Heart left ventricle (tissue), 13 donors: ENCODE measurements around the gene TMEM138.

Source experiments
- POLR2A ChIP-seq, 2 donors: fragments of 450-650 bp; IDR thresholded peaks; one replicate each; pipeline ENCODE4 v1.6.1; 2017; ENCODE audit warnings: antibody characterized with exemption in 2 of 2, mild to moderate bottlenecking in 2 of 2, moderate library complexity in 2 of 2
- TF ChIP-seq, protein P1 (sequence below), 12 donors: fragments of 200-600 bp; sonication (generic) in 4 of 12; IDR thresholded peaks; one replicate each; pipeline versions ENCODE4 v1.5.0 to v1.8.0; 2018 to 2022; ENCODE audit warnings: antibody characterized with exemption in 12 of 12, mild to moderate bottlenecking in 5 of 12
- donor health status: ischemic (EF 13 %, LVEDD 7.1; RV severe dilation, severe dysfunction).
- donor health status: DM: no; HTN: yes; CAD: no.
- donor health status: DM: no; HTN: no; CAD: no.
- donor health status: ischemic (EF 25% LVEDD 6.9; RV normal size, moderate dysfunction).
- donor health status: ischemic (EF 25% LVEDD 5.7; RV mildly dilated, moderate dysfunction).
- donor health status: ischemic (EF 35%, LVEDD 5.7; RV mildly dilated, moderate dysfunction).
- donor health status: nonischemic (EF 11% LVEDD 7.7; RV severe dilation, severe dysfunction).
- donor health status: DM: yes; HTN: yes; CAD: no.
- donor health status: PGD.
- donor health status: ischemic (EF 29% LVEDD 5.4; RV normal size, mild dysfunction).
- donor health status: nonischemic (EF 23%, LVEDD 6.1; RV moderate dilation, normal function).

DNA sequence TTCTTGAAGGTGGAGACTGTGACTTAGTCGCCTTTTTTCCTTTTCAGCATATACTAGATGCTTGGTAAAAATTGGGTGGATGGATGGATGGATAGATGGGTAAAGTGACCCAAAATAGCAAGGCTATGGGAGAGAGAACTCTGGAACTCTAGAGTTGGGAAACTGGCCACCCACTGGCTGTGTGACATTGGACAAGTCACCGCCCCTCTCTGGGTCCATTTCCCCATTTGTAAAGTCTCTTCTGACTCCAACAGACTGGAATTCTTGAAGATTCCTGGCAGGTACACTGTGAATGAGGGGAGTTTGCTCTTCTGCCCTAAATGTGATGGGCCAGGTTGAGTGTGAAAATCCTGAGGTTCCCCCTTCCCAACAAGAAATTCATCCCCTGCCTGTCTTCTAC lies 21.2 kb upstream of the TMEM138 start:
- TF ChIP-seq, protein P1, sequence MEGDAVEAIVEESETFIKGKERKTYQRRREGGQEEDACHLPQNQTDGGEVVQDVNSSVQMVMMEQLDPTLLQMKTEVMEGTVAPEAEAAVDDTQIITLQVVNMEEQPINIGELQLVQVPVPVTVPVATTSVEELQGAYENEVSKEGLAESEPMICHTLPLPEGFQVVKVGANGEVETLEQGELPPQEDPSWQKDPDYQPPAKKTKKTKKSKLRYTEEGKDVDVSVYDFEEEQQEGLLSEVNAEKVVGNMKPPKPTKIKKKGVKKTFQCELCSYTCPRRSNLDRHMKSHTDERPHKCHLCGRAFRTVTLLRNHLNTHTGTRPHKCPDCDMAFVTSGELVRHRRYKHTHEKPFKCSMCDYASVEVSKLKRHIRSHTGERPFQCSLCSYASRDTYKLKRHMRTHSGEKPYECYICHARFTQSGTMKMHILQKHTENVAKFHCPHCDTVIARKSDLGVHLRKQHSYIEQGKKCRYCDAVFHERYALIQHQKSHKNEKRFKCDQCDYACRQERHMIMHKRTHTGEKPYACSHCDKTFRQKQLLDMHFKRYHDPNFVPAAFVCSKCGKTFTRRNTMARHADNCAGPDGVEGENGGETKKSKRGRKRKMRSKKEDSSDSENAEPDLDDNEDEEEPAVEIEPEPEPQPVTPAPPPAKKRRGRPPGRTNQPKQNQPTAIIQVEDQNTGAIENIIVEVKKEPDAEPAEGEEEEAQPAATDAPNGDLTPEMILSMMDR (IDR thresholded peaks at IDR 0.05), result no peak
- TF ChIP-seq POLR2A (IDR thresholded peaks at IDR 0.05), result no peak
